Activated CD4-positive, CD25-positive, alpha-beta regulatory T cell treated with anti-CD3 and anti-CD28 coated beads, Interleukin-2, amount 50 U/mL, for 72 hours (primary cell): Measurements from ENCODE around the gene ATF2.

Source experiments
- DNase-seq: peaks from one replicate; pipeline ENCODE4 v3.0.0; 2021

Gene ATF2

GRCh38 chr2:175076272-175076671 is 91.7 kb downstream of the ATF2 start:
- DNase-seq: no peak

DNA sequence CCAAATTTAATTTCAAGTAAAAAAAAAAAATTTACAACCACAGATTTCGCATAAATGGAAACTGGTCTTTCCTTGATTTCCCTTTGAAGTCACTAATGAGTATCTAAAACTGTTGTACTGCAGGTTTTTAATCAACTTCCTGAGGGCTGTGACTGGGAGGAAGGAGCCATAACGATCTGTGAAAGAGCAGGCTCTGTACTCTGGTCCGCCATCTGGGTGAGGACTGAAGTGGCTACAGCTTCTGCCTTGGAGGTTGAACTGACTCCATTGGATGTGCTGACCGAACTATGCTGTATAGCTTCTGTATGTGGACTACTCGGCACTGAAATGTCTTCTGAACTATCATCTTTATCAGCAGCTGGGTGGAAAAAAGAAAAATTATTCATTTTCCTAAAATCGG is 93.5 kb downstream of the ATF2 start:
- DNase-seq: no peak

DNA sequence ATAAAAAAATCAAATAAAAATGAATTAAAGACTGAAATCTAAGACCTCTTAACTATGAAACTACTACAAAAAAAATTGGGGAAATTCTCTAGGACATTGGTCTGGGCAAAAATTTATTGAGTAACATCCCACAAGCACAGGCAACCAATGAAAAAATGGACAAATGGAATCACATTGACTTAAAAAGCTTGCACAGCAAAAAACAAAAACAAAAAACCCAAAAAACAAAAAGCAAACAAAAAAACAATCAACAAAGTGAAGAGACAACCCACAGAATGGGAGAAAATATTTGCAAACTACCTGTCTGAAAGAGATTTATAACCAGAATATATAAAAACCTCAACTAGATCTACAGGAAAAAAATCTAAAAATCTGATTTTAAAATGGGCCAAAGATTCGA is 99.5 kb downstream of the ATF2 start:
- DNase-seq: no peak

GRCh38 chr2:175066411-175066810 is 101.6 kb downstream of the ATF2 start:
- no peak for DNase-seq

GRCh38 chr2:175064797-175065196 is 103.2 kb downstream of the ATF2 start:
- no peak for DNase-seq

- no peak for DNase-seq
Observed at GRCh38 chr2:175063741-175064140, 104.3 kb downstream of the ATF2 start.

- no peak for DNase-seq
Observed at GRCh38 chr2:175062787-175063585, 105.0 kb downstream of the ATF2 start.

DNA sequence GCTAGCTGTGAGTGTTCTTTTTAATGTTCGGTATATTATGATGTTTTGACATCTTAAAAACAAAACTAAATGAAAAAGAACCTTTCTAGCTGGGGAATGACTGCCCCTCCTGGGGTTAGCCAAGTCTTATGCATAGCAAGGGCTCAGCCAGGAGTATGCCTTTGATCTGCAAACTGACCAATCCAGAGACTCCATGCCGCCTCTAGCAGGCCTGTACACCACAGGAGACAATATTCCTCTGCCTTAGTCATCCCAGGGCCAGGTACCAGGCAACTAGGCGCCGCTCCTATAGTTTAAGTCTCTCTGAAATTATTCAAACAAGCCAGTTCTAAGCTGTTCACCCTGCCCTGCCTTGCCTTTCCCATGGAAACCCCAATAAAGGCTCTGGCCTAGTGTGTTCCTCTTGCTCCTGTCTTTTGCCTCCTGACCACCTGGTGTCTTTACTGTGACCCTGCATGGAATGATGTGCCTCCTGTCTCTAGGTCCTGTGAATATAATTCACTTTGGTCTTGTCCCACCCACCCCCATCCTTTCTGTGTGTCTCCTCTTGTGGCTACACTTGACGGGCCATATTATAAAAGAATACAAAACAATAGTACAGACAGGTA is 110.8 kb downstream of the ATF2 start:
- no peak for DNase-seq

DNA sequence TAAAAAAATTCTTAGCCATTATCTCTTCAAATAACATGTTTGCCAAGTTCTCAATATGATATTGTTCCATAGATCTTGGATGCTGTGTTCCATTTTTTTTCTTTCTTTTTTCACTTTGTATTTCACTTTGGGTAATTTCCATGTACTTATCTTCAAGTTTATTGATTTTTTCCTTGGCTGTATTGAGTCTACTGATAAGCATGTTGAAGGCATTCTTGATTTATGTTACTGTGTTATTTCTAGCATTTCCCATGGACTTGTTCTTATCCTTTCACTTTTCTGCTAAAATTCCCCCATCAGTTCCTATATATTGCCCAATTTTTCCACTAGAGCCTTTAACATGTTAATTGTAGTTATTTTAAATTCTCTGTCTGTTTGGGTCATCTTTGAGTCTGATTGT is 112.0 kb downstream of the ATF2 start:
- no peak for DNase-seq

DNA sequence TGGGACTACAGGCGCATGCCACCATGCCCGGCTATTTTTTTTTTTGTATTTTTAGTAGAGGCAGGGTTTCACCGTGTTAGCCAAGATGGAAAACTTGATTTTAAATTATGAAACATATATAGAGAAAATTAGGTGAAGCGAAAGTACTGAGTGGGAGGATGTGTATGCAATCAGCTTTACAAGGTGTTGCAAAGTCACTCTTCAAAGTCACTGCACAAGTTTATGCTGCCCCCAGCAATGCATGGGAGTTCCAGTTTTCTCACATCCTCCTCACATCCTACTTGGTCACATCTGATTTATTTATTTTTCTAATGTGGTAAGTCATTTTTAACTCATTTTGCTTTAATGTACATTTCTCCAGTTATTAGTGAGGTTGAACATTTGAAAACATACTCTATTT is 113.7 kb downstream of the ATF2 start:
- DNase-seq: no peak

DNA sequence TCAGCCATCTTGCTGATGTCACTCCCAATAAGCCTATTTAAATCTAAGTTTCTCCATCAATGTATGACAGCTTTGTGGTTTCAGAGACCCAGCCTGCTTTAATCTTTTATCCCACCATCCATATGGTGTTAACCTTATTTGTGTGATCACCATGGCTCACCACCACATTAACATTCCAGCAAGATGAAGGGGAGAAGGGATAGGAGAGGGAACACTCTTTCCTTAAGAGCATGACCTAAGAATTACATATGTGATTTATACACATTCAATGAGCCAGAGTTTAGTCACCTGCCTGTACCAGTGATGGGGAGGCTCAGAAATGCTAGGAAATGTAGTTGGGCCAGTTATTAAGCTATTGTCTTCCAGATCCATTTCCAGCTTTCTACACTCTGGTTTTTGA is 118.3 kb downstream of the ATF2 start:
- DNase-seq: no peak

- DNase-seq: no peak
Observed at GRCh38 chr2:175048275-175048674, 119.7 kb downstream of the ATF2 start.

- DNase-seq: no peak
Observed at GRCh38 chr2:175039490-175039889, 128.5 kb downstream of the ATF2 start.

- DNase-seq: no peak
Observed at GRCh38 chr2:175039031-175039430, 129.0 kb downstream of the ATF2 start.

GRCh38 chr2:175037941-175038340 is 130.1 kb downstream of the ATF2 start:
- no peak for DNase-seq

GRCh38 chr2:175036582-175037018 is 131.4 kb downstream of the ATF2 start:
- no peak for DNase-seq

DNA sequence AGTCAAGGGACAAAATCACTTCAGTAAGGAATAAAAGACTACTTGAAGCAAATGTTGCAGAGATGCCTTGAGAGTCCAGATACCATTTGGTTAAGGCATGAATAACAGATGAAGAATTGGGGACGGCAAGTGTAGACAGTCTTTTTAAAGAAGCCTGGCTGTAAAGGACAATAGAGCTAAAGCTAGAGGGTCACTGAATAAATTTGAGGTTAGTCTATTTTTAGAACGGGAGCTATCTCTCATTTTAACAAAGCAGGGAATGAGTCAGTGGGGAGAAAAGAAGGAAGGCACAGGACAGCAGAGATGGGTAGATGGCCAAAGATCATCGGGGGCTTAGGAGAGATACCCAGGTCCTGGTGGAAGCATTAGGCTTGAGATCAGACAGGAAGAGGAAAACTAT is 132.2 kb downstream of the ATF2 start:
- DNase-seq: no peak

- DNase-seq: no peak
Observed at GRCh38 chr2:175034716-175035115, 133.3 kb downstream of the ATF2 start.

GRCh38 chr2:175030380-175031271 is 137.4 kb downstream of the ATF2 start:
- DNase-seq: no peak

GRCh38 chr2:175027755-175028154 is 140.2 kb downstream of the ATF2 start:
- no peak for DNase-seq

DNA sequence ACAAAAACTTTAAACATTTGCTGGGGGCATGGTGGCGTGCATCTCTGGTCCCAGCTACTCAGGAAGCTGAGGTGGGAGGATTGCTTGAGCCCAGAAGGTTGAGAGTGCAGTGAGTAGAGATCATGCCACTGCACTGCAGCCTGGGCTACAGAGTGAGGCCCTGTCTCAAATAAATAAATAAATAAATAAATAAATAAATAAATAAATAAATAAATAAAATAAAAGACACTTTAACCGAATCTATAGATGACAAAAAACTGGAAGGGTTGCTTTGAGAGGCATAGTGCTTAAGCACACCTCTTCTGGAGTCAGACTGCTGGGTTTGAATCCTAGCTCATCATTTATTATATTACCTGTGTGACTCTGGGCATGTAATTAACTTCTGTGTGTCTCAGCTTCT is 141.6 kb downstream of the ATF2 start:
- no peak for DNase-seq

DNA sequence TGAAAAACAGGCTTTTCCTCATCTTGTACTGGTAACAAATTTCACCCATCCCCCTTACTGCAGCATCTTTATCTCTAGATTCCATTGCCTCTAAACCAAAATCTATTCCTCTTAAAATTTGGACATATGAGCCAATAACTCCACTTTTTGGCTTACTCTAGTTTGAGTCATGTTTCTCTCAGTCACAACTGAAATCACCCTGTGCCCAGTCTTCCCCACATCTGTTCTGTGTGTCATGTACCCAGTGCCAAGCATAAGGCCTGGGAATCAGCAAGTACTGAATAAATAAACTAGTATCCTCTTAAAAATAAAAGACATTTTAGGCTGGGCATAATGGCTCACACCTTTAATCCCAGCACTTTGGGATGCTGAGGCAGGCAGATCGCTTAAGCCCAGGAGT is 142.1 kb downstream of the ATF2 start:
- no peak for DNase-seq

- no peak for DNase-seq
Observed at GRCh38 chr2:175025233-175025632, 142.8 kb downstream of the ATF2 start.

GRCh38 chr2:175022923-175023322 is 145.1 kb downstream of the ATF2 start:
- DNase-seq: no peak
